Measurements from ENCODE around the gene TAGLN.

The TAGLN gene

DNA sequence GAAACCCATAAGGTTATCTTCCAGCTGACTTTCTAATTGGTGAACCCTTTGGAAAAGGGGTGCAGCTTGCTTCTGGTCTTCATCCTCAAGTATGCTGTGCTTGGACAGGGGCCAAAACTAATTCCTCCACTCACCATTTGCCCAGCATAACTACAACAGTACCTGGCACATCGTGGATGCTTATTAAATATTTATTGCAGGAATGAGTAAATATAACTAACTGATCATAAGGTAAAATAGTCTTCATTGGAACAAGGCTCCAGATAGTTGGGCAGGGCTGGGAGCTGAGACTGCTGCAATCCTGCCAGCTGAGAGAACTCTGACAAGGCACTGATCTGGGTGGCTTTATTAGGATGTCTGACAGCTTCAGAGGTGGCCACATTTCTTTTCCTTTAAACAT, 23.0 kb upstream of the TAGLN start:
- TF ChIP-seq, protein P1, sequence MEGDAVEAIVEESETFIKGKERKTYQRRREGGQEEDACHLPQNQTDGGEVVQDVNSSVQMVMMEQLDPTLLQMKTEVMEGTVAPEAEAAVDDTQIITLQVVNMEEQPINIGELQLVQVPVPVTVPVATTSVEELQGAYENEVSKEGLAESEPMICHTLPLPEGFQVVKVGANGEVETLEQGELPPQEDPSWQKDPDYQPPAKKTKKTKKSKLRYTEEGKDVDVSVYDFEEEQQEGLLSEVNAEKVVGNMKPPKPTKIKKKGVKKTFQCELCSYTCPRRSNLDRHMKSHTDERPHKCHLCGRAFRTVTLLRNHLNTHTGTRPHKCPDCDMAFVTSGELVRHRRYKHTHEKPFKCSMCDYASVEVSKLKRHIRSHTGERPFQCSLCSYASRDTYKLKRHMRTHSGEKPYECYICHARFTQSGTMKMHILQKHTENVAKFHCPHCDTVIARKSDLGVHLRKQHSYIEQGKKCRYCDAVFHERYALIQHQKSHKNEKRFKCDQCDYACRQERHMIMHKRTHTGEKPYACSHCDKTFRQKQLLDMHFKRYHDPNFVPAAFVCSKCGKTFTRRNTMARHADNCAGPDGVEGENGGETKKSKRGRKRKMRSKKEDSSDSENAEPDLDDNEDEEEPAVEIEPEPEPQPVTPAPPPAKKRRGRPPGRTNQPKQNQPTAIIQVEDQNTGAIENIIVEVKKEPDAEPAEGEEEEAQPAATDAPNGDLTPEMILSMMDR (IDR thresholded peaks at IDR 0.05; ENCODE audit: extremely low read depth, missing control alignments), result no peak
- DNase-seq (ENCODE audit: low spot score), result no peak

DNA sequence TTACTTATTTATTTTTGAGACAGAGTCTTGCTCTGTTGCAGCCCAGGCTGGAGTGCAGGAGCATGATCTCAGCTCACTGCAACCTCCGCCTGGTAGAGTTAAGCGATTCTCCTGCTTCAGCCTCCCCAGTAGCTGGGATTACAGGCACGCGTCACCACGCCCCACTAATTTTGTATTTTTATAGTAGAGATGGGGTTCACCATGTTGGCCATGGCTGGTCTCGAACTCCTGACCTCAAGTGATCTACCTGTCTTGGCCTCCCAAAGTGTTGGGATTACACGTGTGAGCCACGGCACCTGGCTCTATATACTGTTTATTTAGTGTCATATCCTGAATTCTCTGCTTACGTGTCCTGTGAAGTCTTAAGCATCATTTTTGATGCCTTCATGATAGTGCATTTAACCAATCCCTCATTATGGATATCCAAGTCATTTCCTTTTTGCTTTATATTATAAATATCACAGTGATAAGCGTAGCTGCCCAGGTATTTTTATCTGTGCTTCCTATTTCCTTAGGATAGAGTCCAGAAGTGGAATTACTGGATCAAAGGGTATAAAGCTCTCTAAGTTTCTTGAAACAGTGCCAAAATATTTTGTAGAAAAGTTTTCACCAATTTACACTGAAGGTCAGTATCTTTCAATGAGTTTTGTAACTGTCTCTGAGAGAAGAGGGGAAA, 21.5 kb upstream of the TAGLN start:
- no peak for DNase-seq (ENCODE audit: low spot score)
- TF ChIP-seq, protein P1 (IDR thresholded peaks at IDR 0.05; ENCODE audit: extremely low read depth, missing control alignments), result no peak

- DNase-seq (ENCODE audit: low spot score), result peak; percentile 91
- TF ChIP-seq, protein P1 (IDR thresholded peaks at IDR 0.05; ENCODE audit: extremely low read depth, missing control alignments), result no peak
These were observed 20.7 kb upstream of the TAGLN start, which contains the start of gene SIDT2 for GRCh38 chr11:117178210-117179034. Gene SIDT2 (plus strand): TSS chr11:117178743. CDS start chr11:117179264, 521 bp downstream.

DNA sequence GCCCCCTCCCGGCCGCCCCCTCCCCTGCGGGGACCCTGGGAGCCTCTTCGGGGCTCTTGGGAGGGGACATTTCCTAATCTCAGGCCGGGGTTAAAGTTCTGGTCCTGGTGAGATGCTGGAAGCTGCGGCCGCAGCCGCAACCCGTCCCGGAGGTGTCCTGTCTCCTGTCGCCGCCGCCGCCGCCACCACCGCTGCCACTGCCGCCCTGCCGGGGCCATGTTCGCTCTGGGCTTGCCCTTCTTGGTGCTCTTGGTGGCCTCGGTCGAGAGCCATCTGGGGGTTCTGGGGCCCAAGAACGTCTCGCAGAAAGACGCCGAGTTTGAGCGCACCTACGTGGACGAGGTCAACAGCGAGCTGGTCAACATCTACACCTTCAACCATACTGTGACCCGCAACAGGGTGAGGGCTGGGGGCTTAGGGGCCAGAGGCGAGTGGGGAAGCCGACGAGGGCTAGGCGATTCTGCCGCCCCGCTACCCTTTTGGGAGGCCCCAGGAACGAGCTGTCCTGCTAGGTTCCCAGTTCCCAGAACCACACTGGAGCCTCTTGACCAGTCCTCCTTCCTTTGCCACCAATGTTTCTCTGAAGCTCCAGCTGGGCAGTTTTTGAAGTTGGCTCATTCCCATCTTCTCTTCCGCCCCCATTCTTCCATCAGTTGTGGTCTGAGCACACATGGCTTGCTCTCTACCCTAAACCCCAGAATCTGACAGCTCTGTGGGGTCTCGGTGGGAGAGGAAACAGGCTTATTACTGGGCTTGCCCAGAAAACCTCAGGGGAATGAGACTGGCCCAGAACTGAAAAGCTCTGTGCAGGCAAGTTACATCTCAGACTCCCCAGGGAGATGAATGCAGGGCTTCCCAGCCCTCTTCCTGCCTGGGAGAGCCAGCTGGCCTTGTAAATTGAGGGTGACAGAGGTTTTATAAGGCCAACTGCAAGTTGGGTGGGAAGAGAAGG, 19.8 kb upstream of the TAGLN start:
- peak; percentile 57 for DNase-seq (ENCODE audit: low spot score)
- TF ChIP-seq, protein P1 (IDR thresholded peaks at IDR 0.05; ENCODE audit: extremely low read depth, missing control alignments), result no peak

- TF ChIP-seq, protein P1 (IDR thresholded peaks at IDR 0.05; ENCODE audit: extremely low read depth, missing control alignments), result no peak
- DNase-seq (ENCODE audit: low spot score), result no peak
These were observed 19.1 kb upstream of the TAGLN start for GRCh38 chr11:117180020-117180419.

- TF ChIP-seq, protein P1 (IDR thresholded peaks at IDR 0.05; ENCODE audit: extremely low read depth, missing control alignments), result peak; percentile 100
These were observed 18.2 kb upstream of the TAGLN start for GRCh38 chr11:117180661-117181585.

More at GRCh38 chr11:117180661-117181585, 18.2 kb upstream of the TAGLN start:
- DNase-seq (ENCODE audit: low spot score), result peak; percentile 83
